Gastrocnemius medialis (tissue), 4 donors: ENCODE measurements around the gene GCLC.

ENCODE experiments used
- CTCF ChIP-seq, 5 experiments: fragments of 450-650 bp in 3 of 5; fragments of 200-600 bp in 2 of 5; sonication (generic) in 2 of 5; IDR thresholded peaks in 4 of 5; conservative IDR thresholded peaks in 1 of 5; 1 replicate in 4 of 5; 2 replicates in 1 of 5; pipeline ENCODE4 v1.5.1; 2016 to 2019; ENCODE audit warnings: antibody characterized with exemption in 5 of 5, mild to moderate bottlenecking in 3 of 5, moderate library complexity in 3 of 5
- POLR2A ChIP-seq, 2 donors: fragments of 450-650 bp; IDR thresholded peaks; one replicate each; pipeline ENCODE4 v1.6.1; 2017; ENCODE audit warnings: antibody characterized with exemption in 2 of 2, mild to moderate bottlenecking in 2 of 2, moderate library complexity in 2 of 2

DNA sequence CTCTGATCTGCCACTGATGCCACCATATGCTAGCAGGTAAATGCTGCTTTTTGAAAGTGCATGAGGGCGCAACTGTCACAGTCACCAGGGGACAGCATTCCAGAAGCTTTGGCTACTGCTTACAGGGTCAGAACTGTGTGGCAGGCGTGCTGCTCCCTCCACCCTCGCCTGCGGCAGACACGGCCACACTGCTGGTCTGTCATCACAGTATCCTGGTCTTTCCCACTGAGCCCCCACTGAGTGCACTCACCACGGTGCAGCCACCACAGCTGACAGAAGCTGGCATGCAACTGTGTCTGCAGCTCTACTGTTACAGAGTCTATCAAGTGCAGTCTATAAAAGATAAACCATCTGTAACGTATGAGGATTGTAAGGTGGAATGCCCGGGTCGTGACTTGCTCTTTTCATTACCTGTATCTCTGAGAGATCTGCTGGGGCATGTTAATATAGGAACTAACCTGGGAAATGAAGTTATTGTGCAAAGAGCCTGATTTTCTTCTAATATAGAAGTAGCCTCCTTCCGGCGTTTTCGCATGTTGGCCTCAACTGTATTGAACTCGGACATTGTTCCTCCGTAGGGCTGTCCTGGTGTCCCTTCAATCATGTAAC lies 24.5 kb downstream of the GCLC start:
- no peak for TF ChIP-seq CTCF (IDR thresholded peaks at IDR 0.05 in 4 of 5, conservative IDR thresholded peaks at IDR 0.05 in 1 of 5)
- no peak for TF ChIP-seq POLR2A (IDR thresholded peaks at IDR 0.05)
